Right lobe of liver (tissue), 4 donors: ENCODE data around the gene ZNF710.

ENCODE experiments used
- POLR2A ChIP-seq: fragments of 450-650 bp; IDR thresholded peaks from one replicate; pipeline ENCODE4 v1.6.1; 2017; ENCODE audit warnings: antibody characterized with exemption, mild to moderate bottlenecking
- TF ChIP-seq, protein P1 (sequence below), 4 donors: fragments of 200-600 bp in 3 of 4; fragments of 450-650 bp in 1 of 4; IDR thresholded peaks; one replicate each; pipeline versions ENCODE4 v1.5.1 to v1.8.0; 2016 to 2022; ENCODE audit warnings: antibody characterized with exemption in 4 of 4, mild to moderate bottlenecking in 2 of 4
- donor health status: DM: no; HTN: no; CAD: no.
- donor health status: DM: no; HTN: no; CAD: no.
- donor health status: DM: no; HTN: yes; CAD: no.

DNA sequence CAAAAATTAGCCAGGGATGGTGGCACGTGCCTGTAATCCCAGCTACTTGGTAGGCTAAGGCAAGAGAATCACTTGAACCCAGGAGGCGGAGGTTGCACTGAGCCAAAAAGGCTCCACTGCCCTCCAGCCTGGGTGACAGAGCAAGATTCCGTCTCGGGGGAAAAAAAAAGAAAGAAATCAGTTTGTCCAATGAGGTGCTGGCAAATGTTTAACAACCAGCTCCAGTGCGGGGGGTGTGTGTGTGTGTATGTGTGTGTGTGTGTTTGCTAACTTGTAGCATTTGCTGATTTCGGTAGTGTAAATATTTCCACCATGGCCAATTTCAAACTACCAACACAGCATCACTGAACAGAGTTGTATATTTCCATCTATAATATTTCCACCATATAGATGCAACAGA is 124.9 kb downstream of the ZNF710 start:
- TF ChIP-seq POLR2A = no peak
- TF ChIP-seq, protein P1, sequence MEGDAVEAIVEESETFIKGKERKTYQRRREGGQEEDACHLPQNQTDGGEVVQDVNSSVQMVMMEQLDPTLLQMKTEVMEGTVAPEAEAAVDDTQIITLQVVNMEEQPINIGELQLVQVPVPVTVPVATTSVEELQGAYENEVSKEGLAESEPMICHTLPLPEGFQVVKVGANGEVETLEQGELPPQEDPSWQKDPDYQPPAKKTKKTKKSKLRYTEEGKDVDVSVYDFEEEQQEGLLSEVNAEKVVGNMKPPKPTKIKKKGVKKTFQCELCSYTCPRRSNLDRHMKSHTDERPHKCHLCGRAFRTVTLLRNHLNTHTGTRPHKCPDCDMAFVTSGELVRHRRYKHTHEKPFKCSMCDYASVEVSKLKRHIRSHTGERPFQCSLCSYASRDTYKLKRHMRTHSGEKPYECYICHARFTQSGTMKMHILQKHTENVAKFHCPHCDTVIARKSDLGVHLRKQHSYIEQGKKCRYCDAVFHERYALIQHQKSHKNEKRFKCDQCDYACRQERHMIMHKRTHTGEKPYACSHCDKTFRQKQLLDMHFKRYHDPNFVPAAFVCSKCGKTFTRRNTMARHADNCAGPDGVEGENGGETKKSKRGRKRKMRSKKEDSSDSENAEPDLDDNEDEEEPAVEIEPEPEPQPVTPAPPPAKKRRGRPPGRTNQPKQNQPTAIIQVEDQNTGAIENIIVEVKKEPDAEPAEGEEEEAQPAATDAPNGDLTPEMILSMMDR (IDR thresholded peaks at IDR 0.05) = no peak
